Measurements from ENCODE around the gene KCTD20.

DNA sequence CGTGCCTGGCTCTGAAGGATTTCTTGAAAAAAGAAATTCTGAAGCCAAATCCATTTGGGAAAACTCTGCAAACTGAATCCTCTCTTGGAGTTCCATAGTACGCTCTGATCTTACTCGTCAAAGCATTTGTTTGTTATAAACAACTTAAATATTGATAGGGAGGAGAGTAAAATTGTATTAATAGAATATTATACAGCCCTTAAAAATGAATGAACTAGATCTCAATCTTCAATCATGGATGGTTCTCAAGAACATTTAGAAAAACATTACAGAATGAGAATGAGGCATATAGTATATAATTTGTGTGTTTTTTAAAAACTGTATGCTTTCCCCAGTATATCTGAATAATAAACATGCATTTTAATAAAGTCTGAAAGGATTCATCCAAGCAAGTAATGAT, 24.8 kb downstream of the KCTD20 start:
- no peak for TF ChIP-seq CTCF (IDR thresholded peaks at IDR 0.05)
- TF ChIP-seq POLR2A (IDR thresholded peaks at IDR 0.05), result no peak

All from thyroid gland (tissue), 4 donors.